GM12878 (cell line): ENCODE data around the gene TBC1D5. TPM values are rescaled to one million over a fixed set of nuclear protein-coding genes. Genes with fewer than 3 reads are reported as not detected.
A peak's percentile ranks its signal among the peaks of the same experiment; 100 is the strongest.

ENCODE experiments used
- ATAC-seq: fragments of 200-7000 bp; cut with Tn5 transposase; 3 replicates; pipeline ENCODE4 v1.9.1; 2020; ENCODE audit warnings: mild to moderate bottlenecking, moderate library complexity
- BruUV-seq: library from RNA; stranded (reverse); fragments of 400-500 nt; replicated peaks from 2 replicates; lab custom pipeline; 2021; lab: Mats Ljungman, UMichigan
- CTCF ChIA-PET: fragments of 300-600 bp; sonication (Branson Sonifier 250); formaldehyde crosslinking; extraction: SDS; loops from one replicate; lab custom pipeline; 2021; ENCODE audit warnings: inconsistent platforms; lab: Yijun Ruan, JAX
- POLR2A ChIA-PET: fragments of 350-600 bp; formaldehyde crosslinking; extraction: SDS; loops from one replicate; lab custom pipeline; 2021; ENCODE audit warnings: inconsistent platforms; lab: Charles Lee
- RAD21 ChIA-PET: fragments of 300-600 bp; sonication (Branson Sonifier 250); formaldehyde crosslinking; loops from one replicate; lab custom pipeline; 2023; ENCODE audit warnings: antibody characterized with exemption; ENCODE audit not compliant: unreplicated experiment; lab: Charles Lee
- SMC1A ChIA-PET: fragments of 300-600 bp; sonication (Branson Sonifier 250); formaldehyde crosslinking; loops from one replicate; lab custom pipeline; 2023; ENCODE audit not compliant: unreplicated experiment, uncharacterized antibody; lab: Charles Lee
- DNase-seq: peaks from one replicate; pipeline ENCODE4 v3.0.0-alpha.2; 2011; ENCODE audit warnings: low read depth, low spot score
- FAIRE-seq: peaks from 3 replicates; lab custom pipeline; 2011; peaks lifted over from hg19 to GRCh38; lab: Jason Lieb, UNC
- H2AFZ ChIP-seq: 2 replicates; pipeline ENCODE4 v1.6.0; 2011; ENCODE audit warnings: low read depth, low read length, control low read depth; ENCODE audit not compliant: control insufficient read depth
- H3K27ac ChIP-seq: 2 replicates; pipeline ENCODE4 v1.5.1; 2011; ENCODE audit warnings: control low read depth; ENCODE audit not compliant: control insufficient read depth, insufficient read depth
- H3K27me3 ChIP-seq, 2 experiments: replicated peaks in 1 of 2; 2 replicates each; pipeline versions ENCODE4 v1.6.0 to v1.6.1; 2011; ENCODE audit warnings: low read length in 1 of 2; ENCODE audit not compliant: control insufficient read depth in 2 of 2, insufficient read depth in 2 of 2
- H3K36me3 ChIP-seq, 2 experiments: 2 replicates each; pipeline ENCODE4 v1.5.1; 2011; ENCODE audit warnings: low read length in 1 of 2; ENCODE audit not compliant: control insufficient read depth in 2 of 2, insufficient read depth in 2 of 2
- H3K4me1 ChIP-seq: 2 replicates; pipeline ENCODE4 v1.6.1; 2011; ENCODE audit warnings: mild to moderate bottlenecking, low read length, moderate library complexity, mixed read lengths; ENCODE audit not compliant: control insufficient read depth, insufficient read depth
- H3K4me2 ChIP-seq: 2 replicates; pipeline ENCODE4 v1.6.0; 2011; ENCODE audit warnings: control low read depth; ENCODE audit not compliant: control insufficient read depth, insufficient read depth
- H3K4me3 ChIP-seq: fragments of 200-600 bp; sonication (generic); 2 replicates; pipeline ENCODE4 v1.5.1; 2016
- H3K79me2 ChIP-seq: 2 replicates; pipeline ENCODE4 v1.6.0; 2011; ENCODE audit warnings: low read length; ENCODE audit not compliant: control insufficient read depth, insufficient read depth
- H3K9ac ChIP-seq: 2 replicates; pipeline ENCODE4 v1.8.0; 2011; ENCODE audit warnings: low read length, control low read depth, mixed read lengths; ENCODE audit not compliant: control insufficient read depth, insufficient read depth
- H3K9me3 ChIP-seq: replicated peaks from 3 replicates; pipeline ENCODE4 v1.5.1; 2011; ENCODE audit warnings: mild to moderate bottlenecking, low read length; ENCODE audit not compliant: control insufficient read depth, insufficient read depth
- H4K20me1 ChIP-seq: 2 replicates; pipeline ENCODE4 v1.6.0; 2011; ENCODE audit not compliant: control insufficient read depth, insufficient read depth
- KLF5 ChIP-seq: fragments of 450-650 bp; IDR thresholded peaks from 2 replicates; pipeline ENCODE4 v1.6.1; 2014; ENCODE audit warnings: mild to moderate bottlenecking; ENCODE audit not compliant: partially characterized antibody
- MYC ChIP-seq: IDR thresholded peaks from 2 replicates; pipeline ENCODE4 v1.6.1; 2011; ENCODE audit warnings: mild to moderate bottlenecking, low read length, moderate library complexity, inconsistent platforms; ENCODE audit not compliant: insufficient read depth, insufficient replicate concordance, insufficient read length, severe bottlenecking
- RAD21 ChIP-seq: IDR thresholded peaks from 2 replicates; pipeline ENCODE4 v1.6.1; 2011; ENCODE audit warnings: mild to moderate bottlenecking, low read depth, low read length, moderate library complexity; ENCODE audit not compliant: insufficient read depth
- SPI1 ChIP-seq: IDR thresholded peaks from 2 replicates; pipeline ENCODE4 v1.6.1; 2011; ENCODE audit warnings: low read depth, mild to moderate bottlenecking, low read length, moderate library complexity, borderline replicate concordance; ENCODE audit not compliant: insufficient read depth
- WGBS: methylation state at CpG from one replicate; pipeline ENCODE4 v1.1.6; 2016; ENCODE audit warnings: low lambda C conversion rate; ENCODE audit not compliant: insufficient replicate concordance, insufficient coverage; ENCODE audit errors: missing lambda C conversion rate; 5-methylcytosine and 5-hydroxymethylcytosine counted together
- in situ Hi-C: fragments of 300-500 bp; cut with MboI; formaldehyde crosslinking; loops from 9 replicates; pipeline ENCODE4 v1.14.3; 2018; ENCODE audit warnings: mixed read lengths
- intact Hi-C: fragments of 100-400 bp; cut with micrococcal nuclease; formaldehyde crosslinking; loops from one replicate; pipeline ENCODE4 v1.14.2; 2022; ENCODE audit not compliant: unreplicated experiment
- polyA plus RNA-seq, 11 experiments: library from polyadenylated mRNA; depleted of rRNA in 4 of 11; unstranded in 6 of 11; stranded (reverse) in 5 of 11; fragments of >200 nt; fragmentation: Nextera tagmentation in 4 of 11; fragmentation: Illumina TruSeq in 1 of 11; extraction: Ambion mirVana in 4 of 11; extraction: Trizol in 1 of 11; gene quantifications; 1 replicate in 1 of 11; 2 replicates in 10 of 11; pipeline versions ENCODE4 v1.2.1 to v1.2.3, GENCODE V29; 2011 to 2016; ENCODE audit warnings: inconsistent platforms in 2 of 11, missing spikeins in 2 of 11, low read depth in 1 of 11
- total RNA-seq, 4 experiments: library from RNA; depleted of rRNA in 3 of 4; stranded (reverse); fragments of >200 nt in 3 of 4; fragmentation: Illumina TruSeq in 1 of 4; extraction: Trizol in 1 of 4; gene quantifications; 2 replicates each; pipeline versions ENCODE4 v1.2.1 to v1.2.3, GENCODE V29; 2013 to 2021
- TF ChIP-seq, protein P1 (sequence below), 3 experiments: IDR thresholded peaks in 2 of 3; conservative IDR thresholded peaks in 1 of 3; 2 replicates each; pipeline ENCODE4 v1.5.1; 2011; ENCODE audit warnings: low read depth in 3 of 3, low read length in 3 of 3, mild to moderate bottlenecking in 3 of 3, control low read depth in 2 of 3, moderate library complexity in 2 of 3, inconsistent platforms in 1 of 3, mixed read lengths in 1 of 3; ENCODE audit not compliant: control insufficient read depth in 2 of 3, insufficient read depth in 1 of 3; ENCODE audit errors: extremely low read depth in 1 of 3

Gene TBC1D5
- total and polyA plus RNA-seq, 10 of the 15 experiments (the other 5 are each of a cell fraction or from before 2014, with no cell fraction given), result 5.5 to 61.0 (median 43.8) TPM

DNA sequence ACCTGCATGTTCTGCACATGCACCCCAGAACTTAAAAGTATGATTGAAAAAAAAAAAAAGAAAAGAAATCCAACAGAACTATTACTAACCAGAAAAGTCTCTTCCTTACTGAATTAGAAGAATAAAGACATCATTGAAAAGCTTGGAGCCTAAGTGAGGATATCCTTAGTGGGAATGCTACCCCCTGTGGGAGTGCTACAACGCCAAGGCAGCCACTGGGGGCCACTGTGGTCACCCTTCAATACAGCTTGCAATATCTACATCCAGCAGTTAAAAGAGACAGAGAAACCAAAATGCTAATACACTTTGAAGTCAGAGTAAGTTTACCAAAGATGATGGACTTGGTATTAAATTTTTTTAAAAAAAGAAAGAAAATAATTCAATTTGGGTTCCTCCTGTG lies 565.7 kb downstream of the TBC1D5 start:
- H3K27ac ChIP-seq, result no peak overlapping the region
- peaks cover 22% of the 10 kb centered on the region for H3K4me1 ChIP-seq
- no peak for DNase-seq
- TF ChIP-seq SPI1 (no peak), RAD21 (peak; percentile 35; the same call in 1 of the 2 replicates), MYC (no peak), KLF5 (no peak)
- TF ChIP-seq, protein P1, sequence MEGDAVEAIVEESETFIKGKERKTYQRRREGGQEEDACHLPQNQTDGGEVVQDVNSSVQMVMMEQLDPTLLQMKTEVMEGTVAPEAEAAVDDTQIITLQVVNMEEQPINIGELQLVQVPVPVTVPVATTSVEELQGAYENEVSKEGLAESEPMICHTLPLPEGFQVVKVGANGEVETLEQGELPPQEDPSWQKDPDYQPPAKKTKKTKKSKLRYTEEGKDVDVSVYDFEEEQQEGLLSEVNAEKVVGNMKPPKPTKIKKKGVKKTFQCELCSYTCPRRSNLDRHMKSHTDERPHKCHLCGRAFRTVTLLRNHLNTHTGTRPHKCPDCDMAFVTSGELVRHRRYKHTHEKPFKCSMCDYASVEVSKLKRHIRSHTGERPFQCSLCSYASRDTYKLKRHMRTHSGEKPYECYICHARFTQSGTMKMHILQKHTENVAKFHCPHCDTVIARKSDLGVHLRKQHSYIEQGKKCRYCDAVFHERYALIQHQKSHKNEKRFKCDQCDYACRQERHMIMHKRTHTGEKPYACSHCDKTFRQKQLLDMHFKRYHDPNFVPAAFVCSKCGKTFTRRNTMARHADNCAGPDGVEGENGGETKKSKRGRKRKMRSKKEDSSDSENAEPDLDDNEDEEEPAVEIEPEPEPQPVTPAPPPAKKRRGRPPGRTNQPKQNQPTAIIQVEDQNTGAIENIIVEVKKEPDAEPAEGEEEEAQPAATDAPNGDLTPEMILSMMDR (IDR thresholded peaks at IDR 0.05 in 2 of 3, conservative IDR thresholded peaks at IDR 0.05 in 1 of 3; ENCODE audit: control insufficient read depth in 2 of 3, extremely low read depth in 1 of 3, insufficient read depth in 1 of 3, low read depth in 3 of 3, low read length in 3 of 3), result peak in 2 of 3 experiments; percentile 13 to 28; a peak in 3 of 6 replicates
- H3K4me3 ChIP-seq, result no peak overlapping the region
- CTCF ChIA-PET, result interaction anchor here (0.8 to 2.4 kb wide), 4 partner anchors 14 to 54 kb away, joined by 3 to 13 read pairs (median 4); no protein-coding TSS in a partner anchor
- WGBS, result 50% methylated on average over 1 of the region's 1 CpG
- no peak overlapping the region for H2AFZ ChIP-seq
- H3K4me2 ChIP-seq, result no peak overlapping the region
- no peaks in the 10 kb centered on the region for H4K20me1 ChIP-seq
- no peaks in the 10 kb centered on the region for H3K79me2 ChIP-seq
- in situ Hi-C loops (no loop called here), intact Hi-C loops (no loop called here)
- RAD21 ChIA-PET, result interaction anchor here (4.9 kb wide), 1 partner anchor 25 kb away, joined by 40 read pairs; no protein-coding TSS in a partner anchor
- ATAC-seq, result no peak
- peaks cover 0 to 1% of the 10 kb centered on the region in 2 experiments; a peak in 2 of 4 replicates for H3K36me3 ChIP-seq
- no peaks in the 10 kb centered on the region for H3K27me3 ChIP-seq
- H3K9ac ChIP-seq, result no peak overlapping the region
- H3K9me3 ChIP-seq, result no peaks in the 10 kb centered on the region
- SMC1A ChIA-PET, result interaction anchor here (0.9 to 1.9 kb wide), 7 partner anchors 15 to 292 kb away, joined by 3 to 10 read pairs (median 3); partner anchors contain the start of gene PLCL2
- BruUV-seq, result no TSS peak
- FAIRE-seq, result no peak
- POLR2A ChIA-PET, result interaction anchor here (0.5 to 0.7 kb wide), 2 partner anchors 49 to 84 kb away, joined by 3 to 5 read pairs; no protein-coding TSS in a partner anchor
